Tibial nerve (tissue), 3 donors: ENCODE data around the gene NEO1.

Experiments used
- CTCF ChIP-seq, 5 experiments: fragments of 200-600 bp in 3 of 5; fragments of 450-650 bp in 2 of 5; sonication (generic) in 3 of 5; IDR thresholded peaks; one replicate each; pipeline ENCODE4 v1.5.1; 2016 to 2019; ENCODE audit warnings: antibody characterized with exemption in 5 of 5, mild to moderate bottlenecking in 3 of 5, moderate library complexity in 2 of 5
- POLR2A ChIP-seq, 2 donors: fragments of 450-650 bp; IDR thresholded peaks; one replicate each; pipeline ENCODE4 v1.6.1; 2017; ENCODE audit warnings: antibody characterized with exemption in 2 of 2, mild to moderate bottlenecking in 2 of 2, moderate library complexity in 2 of 2

- TF ChIP-seq CTCF (IDR thresholded peaks at IDR 0.05) (no peak), POLR2A (IDR thresholded peaks at IDR 0.05) (no peak)
Observed at GRCh38 chr15:73323374-73323955, 271.2 kb downstream of the NEO1 start.
